Adrenal gland (tissue), 12 donors: ENCODE measurements around the gene CADPS. TPM values are rescaled to one million over a fixed set of nuclear protein-coding genes. Genes with fewer than 3 reads are reported as not detected.

ENCODE experiments used
- DNase-seq, 7 donors: peaks; one replicate each; pipeline ENCODE4 v3.0.0-alpha.2; 2019 to 2020
- H3K27ac ChIP-seq, 5 donors: fragments of 200-600 bp; sonication (generic) in 4 of 5; 1 replicate in 3 of 5; 2 replicates in 2 of 5; pipeline versions ENCODE4 v1.5.1 to v1.8.0; 2016 to 2020; ENCODE audit warnings: mild to moderate bottlenecking in 1 of 5
- H3K27me3 ChIP-seq: fragments of 200-600 bp; 2 replicates; pipeline ENCODE4 v1.8.0; 2021
- H3K36me3 ChIP-seq, 2 donors: fragments of 200-600 bp; replicated peaks in 1 of 2; 1 replicate in 1 of 2; 2 replicates in 1 of 2; pipeline versions ENCODE4 v1.5.1 to v1.8.0; 2018 to 2022
- H3K4me1 ChIP-seq, 2 donors: fragments of 200-600 bp; replicated peaks in 1 of 2; 1 replicate in 1 of 2; 2 replicates in 1 of 2; pipeline versions ENCODE4 v1.5.1 to v1.8.0; 2018 to 2021
- H3K4me3 ChIP-seq, 4 donors: fragments of 200-600 bp; sonication (generic) in 3 of 4; one replicate each; pipeline ENCODE4 v1.5.1; 2016 to 2018
- H3K9me3 ChIP-seq, 3 donors: fragments of 200-600 bp; sonication (generic) in 1 of 3; replicated peaks in 1 of 3; 1 replicate in 2 of 3; 2 replicates in 1 of 3; pipeline versions ENCODE4 v1.5.1 to v1.8.0; 2016 to 2021
- CTCF ChIP-seq, 6 experiments: fragments of 450-650 bp in 4 of 6; fragments of 200-600 bp in 2 of 6; sonication (generic) in 1 of 6; IDR thresholded peaks; 1 replicate in 5 of 6; 2 replicates in 1 of 6; pipeline versions ENCODE4 v1.5.1 to v1.8.0; 2016 to 2021; ENCODE audit warnings: antibody characterized with exemption in 6 of 6, mild to moderate bottlenecking in 2 of 6, moderate library complexity in 1 of 6
- POLR2A ChIP-seq, 2 donors: fragments of 450-650 bp; IDR thresholded peaks; one replicate each; pipeline ENCODE4 v1.6.1; 2017; ENCODE audit warnings: antibody characterized with exemption in 2 of 2, mild to moderate bottlenecking in 2 of 2, moderate library complexity in 1 of 2
- WGBS, 4 donors: extraction: QIAGEN DNeasy Blood & Tissue Kit in 2 of 4; methylation state at CpG; one replicate each; pipeline versions ENCODE4 v1.1.5 to v1.1.7; 2013 to 2017; 5-methylcytosine and 5-hydroxymethylcytosine counted together
- intact Hi-C, 2 donors: fragments of 100-400 bp; cut with DNase I; formaldehyde crosslinking; loops; one replicate each; pipeline versions ENCODE4 v1.14.1 to v1.15.0; 2022 to 2023
- polyA plus RNA-seq, 3 donors: library from polyadenylated mRNA; stranded (reverse); fragments of 200-250 nt in 2 of 3; fragments of 350-450 nt in 1 of 3; fragmentation: Illumina TruSeq in 1 of 3; extraction: RNeasy Lipid Tissue Mini Kit (QIAGEN cat#74804) in 1 of 3; gene quantifications; one replicate each; pipeline ENCODE4 v1.2.3, GENCODE V29; 2013 to 2014
- total RNA-seq, 9 donors: library from RNA; depleted of rRNA in 4 of 9; stranded (reverse); fragments of >200 nt in 4 of 9; fragments of 120-200 nt in 1 of 9; fragmentation: NEBNext Ultra II Directional in 1 of 9; extraction: Animal tissue kit (Norgen Biotek cat#: 25700) in 1 of 9; gene quantifications; one replicate each; pipeline versions ENCODE4 v1.1.0 to v1.2.4, GENCODE V29; 2013 to 2023
- donor health status: healthy with polysubstance abuse.
- donor health status: Bipolar disorder and iron deficiency.
- donor health status: DM: yes; HTN: yes; CAD: no.
- donor health status: DM: no; HTN: no; CAD: no.
- donor health status: DM: no; HTN: no; CAD: no.
- donor health status: DM: yes; HTN: yes; CAD: no.

Gene CADPS
- total and polyA plus RNA-seq, 12 donors = 0.24 to 36.5 (median 11.2) TPM; not detected in 2

- Histone ChIP-seq H3K4me3 (no peak overlapping the region), H3K36me3 (no peaks in the 10 kb centered on the region), H3K4me1 (no peaks in the 10 kb centered on the region), H3K27me3 (no peaks in the 10 kb centered on the region), H3K9me3 (no peaks in the 10 kb centered on the region), H3K27ac (no peak overlapping the region)
- DNase-seq = no peak
- TF ChIP-seq POLR2A (IDR thresholded peaks at IDR 0.05) (no peak), CTCF (IDR thresholded peaks at IDR 0.05) (no peak)
- intact Hi-C loops = no loop called here
These were observed 343.2 kb downstream of the CADPS start for GRCh38 chr3:62531981-62532380.

GRCh38 chr3:62531493-62531892, 343.7 kb downstream of the CADPS start:
- no peak overlapping the region for H3K27ac ChIP-seq
- no peaks in the 10 kb centered on the region for H3K9me3 ChIP-seq
- H3K27me3 ChIP-seq = no peaks in the 10 kb centered on the region
- TF ChIP-seq POLR2A (IDR thresholded peaks at IDR 0.05) (no peak), CTCF (IDR thresholded peaks at IDR 0.05) (no peak)
- intact Hi-C loops = no loop called here
- no peaks in the 10 kb centered on the region for H3K4me1 ChIP-seq
- 21 to 39% (median 33%) methylated on average over 2 of the region's 2 CpGs for WGBS, 4 donors
- DNase-seq = no peak
- no peak overlapping the region for H3K4me3 ChIP-seq
- H3K36me3 ChIP-seq = no peaks in the 10 kb centered on the region

- Histone ChIP-seq H3K27me3 (no peaks in the 10 kb centered on the region), H3K4me1 (no peaks in the 10 kb centered on the region), H3K36me3 (no peaks in the 10 kb centered on the region), H3K27ac (no peak overlapping the region), H3K4me3 (no peak overlapping the region), H3K9me3 (no peaks in the 10 kb centered on the region)
- WGBS, 4 donors = 28 to 34% (median 32%) methylated on average over 4 of the region's 4 CpGs
- TF ChIP-seq POLR2A (IDR thresholded peaks at IDR 0.05) = no peak
- no peak for TF ChIP-seq CTCF (IDR thresholded peaks at IDR 0.05)
- DNase-seq = peak; percentile 13 to 56 (median 31)
- intact Hi-C loops = no loop called here
These were observed 346.0 kb downstream of the CADPS start for GRCh38 chr3:62529230-62529629.

GRCh38 chr3:62527474-62527873, 347.7 kb downstream of the CADPS start:
- 64 to 71% (median 66%) methylated on average over 4 of the region's 4 CpGs for WGBS, 4 donors
- Histone ChIP-seq H3K9me3 (no peaks in the 10 kb centered on the region), H3K36me3 (no peaks in the 10 kb centered on the region), H3K27me3 (no peaks in the 10 kb centered on the region), H3K4me1 (no peaks in the 10 kb centered on the region), H3K4me3 (no peak overlapping the region), H3K27ac (no peak overlapping the region)
- DNase-seq = peak in 1 of 7 donors; percentile 53
- TF ChIP-seq POLR2A (IDR thresholded peaks at IDR 0.05) (no peak), CTCF (IDR thresholded peaks at IDR 0.05) (no peak)
- intact Hi-C loops = no loop called here
